Mesothelial cell of epicardium (in vitro differentiated cells): Measurements from ENCODE around the gene HSP90B1. TPM values are rescaled to one million over a fixed set of nuclear protein-coding genes. Genes with fewer than 3 reads are reported as not detected.

Experiments used
- DNase-seq, 2 experiments: peaks; one replicate each; pipeline ENCODE4 v3.0.0; 2021; ENCODE audit warnings: low spot score in 2 of 2; ENCODE audit not compliant: unreplicated experiment in 2 of 2
- H3K27ac Mint-ChIP-seq: 2 replicates; pipeline ENCODE4 v1.8.0; 2021; ENCODE audit warnings: mixed read lengths
- H3K27me3 Mint-ChIP-seq: 2 replicates; pipeline ENCODE4 v1.8.0; 2021; ENCODE audit warnings: low read depth, mixed read lengths
- H3K36me3 Mint-ChIP-seq: 2 replicates; pipeline ENCODE4 v1.8.0; 2021; ENCODE audit warnings: mixed read lengths
- H3K4me1 Mint-ChIP-seq: 2 replicates; pipeline ENCODE4 v1.8.0; 2021; ENCODE audit warnings: mixed read lengths
- H3K4me3 Mint-ChIP-seq: 2 replicates; pipeline ENCODE4 v1.8.0; 2021; ENCODE audit warnings: mild to moderate bottlenecking, moderate library complexity, mixed read lengths
- H3K9me3 Mint-ChIP-seq: 2 replicates; pipeline ENCODE4 v1.8.0; 2021; ENCODE audit warnings: mixed read lengths
- total RNA-seq: library from RNA; stranded (reverse); gene quantifications from 3 replicates; pipeline ENCODE4 v1.2.1, GENCODE V29; 2021
- TF ChIP-seq, protein P1 (sequence below): fragments of 200-600 bp; sonication (generic); IDR thresholded peaks from one replicate; pipeline ENCODE4 v1.5.0; 2021; ENCODE audit warnings: antibody characterized with exemption; ENCODE audit not compliant: unreplicated experiment

The HSP90B1 gene
- total RNA-seq, 1 donor from 2014 or later: 788 TPM

DNA sequence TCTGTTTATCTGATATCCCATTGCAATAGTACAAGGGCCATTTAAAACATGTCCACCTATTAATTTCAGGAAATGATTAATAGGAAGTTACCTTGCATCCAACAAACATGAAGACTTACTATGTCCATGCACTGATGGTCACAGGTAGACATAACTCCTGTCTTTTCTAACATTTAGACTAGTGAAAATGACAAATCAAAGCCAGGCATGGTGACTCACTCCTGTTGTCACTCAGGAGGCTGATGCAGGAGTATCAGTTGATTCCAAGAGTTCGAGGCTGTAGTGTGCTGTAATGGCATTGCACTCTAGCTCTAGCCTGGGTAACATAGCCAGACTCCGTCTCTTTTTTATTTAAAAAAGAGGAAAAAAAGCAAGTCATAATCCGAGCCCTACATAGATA, 14.8 kb downstream of the HSP90B1 start:
- H3K27me3 Mint-ChIP-seq: no peaks in the 10 kb centered on the region
- no peak overlapping the region for H3K4me3 Mint-ChIP-seq
- TF ChIP-seq, protein P1, sequence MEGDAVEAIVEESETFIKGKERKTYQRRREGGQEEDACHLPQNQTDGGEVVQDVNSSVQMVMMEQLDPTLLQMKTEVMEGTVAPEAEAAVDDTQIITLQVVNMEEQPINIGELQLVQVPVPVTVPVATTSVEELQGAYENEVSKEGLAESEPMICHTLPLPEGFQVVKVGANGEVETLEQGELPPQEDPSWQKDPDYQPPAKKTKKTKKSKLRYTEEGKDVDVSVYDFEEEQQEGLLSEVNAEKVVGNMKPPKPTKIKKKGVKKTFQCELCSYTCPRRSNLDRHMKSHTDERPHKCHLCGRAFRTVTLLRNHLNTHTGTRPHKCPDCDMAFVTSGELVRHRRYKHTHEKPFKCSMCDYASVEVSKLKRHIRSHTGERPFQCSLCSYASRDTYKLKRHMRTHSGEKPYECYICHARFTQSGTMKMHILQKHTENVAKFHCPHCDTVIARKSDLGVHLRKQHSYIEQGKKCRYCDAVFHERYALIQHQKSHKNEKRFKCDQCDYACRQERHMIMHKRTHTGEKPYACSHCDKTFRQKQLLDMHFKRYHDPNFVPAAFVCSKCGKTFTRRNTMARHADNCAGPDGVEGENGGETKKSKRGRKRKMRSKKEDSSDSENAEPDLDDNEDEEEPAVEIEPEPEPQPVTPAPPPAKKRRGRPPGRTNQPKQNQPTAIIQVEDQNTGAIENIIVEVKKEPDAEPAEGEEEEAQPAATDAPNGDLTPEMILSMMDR: no peak
- H3K9me3 Mint-ChIP-seq: no peaks in the 10 kb centered on the region
- peaks cover 67% of the 10 kb centered on the region for H3K36me3 Mint-ChIP-seq
- no peaks in the 10 kb centered on the region for H3K4me1 Mint-ChIP-seq
- H3K27ac Mint-ChIP-seq: no peak overlapping the region
- DNase-seq: no peak

DNA sequence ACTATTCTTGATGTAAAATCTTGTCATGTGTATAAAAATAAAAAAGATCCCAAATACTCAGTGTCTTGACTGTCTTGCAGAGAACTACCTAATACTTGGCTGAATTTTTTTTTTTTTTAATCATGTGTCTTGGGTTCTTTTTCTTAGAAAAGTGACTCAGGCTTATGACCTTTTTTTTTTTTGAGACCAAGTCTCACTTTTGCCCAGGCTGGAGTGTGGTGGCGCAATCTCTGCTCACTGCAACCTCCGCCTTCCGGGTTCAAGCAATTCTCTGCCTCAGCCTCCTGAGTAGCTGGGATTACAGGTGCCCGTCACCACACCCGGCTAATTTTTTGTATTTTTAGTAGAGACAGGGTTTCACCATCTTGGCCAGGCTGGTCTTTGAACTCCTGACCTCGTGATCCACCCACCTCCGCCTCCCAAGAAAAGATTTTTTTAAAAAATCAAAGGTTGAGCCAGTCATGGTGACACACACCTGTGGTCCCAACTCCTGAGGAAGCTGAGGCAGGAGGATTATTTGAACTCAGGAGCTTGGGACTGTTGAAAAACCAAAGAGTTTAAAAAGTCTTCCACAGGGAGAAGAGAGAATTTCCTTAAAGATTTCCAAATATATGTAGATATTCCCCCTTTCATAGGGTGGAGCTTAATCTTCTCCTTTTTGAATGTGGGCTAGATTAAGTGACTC, 17.8 kb downstream of the HSP90B1 start:
- Mint-ChIP-seq H3K4me3 (no peak overlapping the region), H3K27ac (peak overlapping the region; percentile 12), H3K36me3 (peaks cover 60% of the 10 kb centered on the region), H3K4me1 (no peaks in the 10 kb centered on the region), H3K27me3 (no peaks in the 10 kb centered on the region), H3K9me3 (no peaks in the 10 kb centered on the region)
- TF ChIP-seq, protein P1: no peak
- no peak for DNase-seq

DNA sequence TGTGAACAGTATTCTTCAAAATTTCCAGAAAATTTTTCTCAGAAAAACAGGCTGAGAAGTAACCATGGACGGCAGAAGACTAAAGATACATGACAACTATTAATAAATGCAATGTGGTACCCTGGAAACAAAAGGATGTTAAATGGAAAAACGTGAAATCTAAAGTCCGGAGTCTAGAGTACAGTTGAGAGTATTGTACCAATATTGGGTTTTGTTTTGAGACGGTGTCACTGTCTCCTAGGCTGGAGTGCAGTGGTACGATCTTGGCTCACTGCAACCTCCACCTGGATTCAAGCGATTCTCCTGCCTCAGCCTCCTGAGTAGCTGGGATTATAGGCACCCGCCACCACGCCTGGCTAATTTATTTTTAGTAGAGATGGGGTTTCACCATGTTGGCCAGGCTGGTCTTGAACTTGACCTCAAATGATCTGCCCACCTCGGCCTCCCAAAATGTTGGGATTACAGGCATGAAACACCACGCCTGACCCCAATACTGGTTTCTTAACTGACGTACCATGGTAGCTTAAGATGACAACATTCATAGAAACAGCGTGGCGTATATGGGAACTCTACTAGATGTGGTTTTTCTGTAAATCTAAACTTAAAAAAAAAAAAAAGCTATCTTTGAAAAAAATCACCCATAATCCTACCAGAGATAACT, 18.7 kb downstream of the HSP90B1 start:
- Mint-ChIP-seq H3K4me1 (no peaks in the 10 kb centered on the region), H3K36me3 (peaks cover 56% of the 10 kb centered on the region), H3K9me3 (no peaks in the 10 kb centered on the region), H3K27me3 (no peaks in the 10 kb centered on the region), H3K4me3 (no peak overlapping the region), H3K27ac (peak overlapping the region; percentile 12)
- DNase-seq: no peak
- TF ChIP-seq, protein P1: no peak

DNA sequence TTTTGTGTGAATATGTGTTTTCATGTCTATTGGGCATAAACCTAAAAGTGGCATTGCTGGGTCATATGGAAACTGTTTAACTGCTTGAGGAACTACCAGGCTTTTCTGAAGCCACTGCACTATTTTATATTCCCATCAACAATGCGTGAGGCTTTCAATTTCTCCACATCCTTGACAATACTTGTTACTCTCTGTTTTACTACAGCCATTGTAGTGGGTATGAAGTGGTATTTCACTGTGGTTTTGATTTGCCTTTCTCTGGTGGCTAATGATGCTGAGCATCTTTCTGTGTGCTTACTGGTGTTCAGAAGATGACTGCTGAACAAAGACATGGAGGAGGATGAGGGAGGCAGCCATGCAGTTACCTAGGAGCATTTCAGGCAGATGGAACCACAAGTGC, 22.3 kb downstream of the HSP90B1 start:
- TF ChIP-seq, protein P1: no peak
- Mint-ChIP-seq H3K4me3 (no peak overlapping the region), H3K9me3 (no peaks in the 10 kb centered on the region), H3K27ac (no peak overlapping the region), H3K27me3 (no peaks in the 10 kb centered on the region), H3K4me1 (peaks cover 18% of the 10 kb centered on the region), H3K36me3 (peaks cover 40% of the 10 kb centered on the region)
- no peak for DNase-seq

DNA sequence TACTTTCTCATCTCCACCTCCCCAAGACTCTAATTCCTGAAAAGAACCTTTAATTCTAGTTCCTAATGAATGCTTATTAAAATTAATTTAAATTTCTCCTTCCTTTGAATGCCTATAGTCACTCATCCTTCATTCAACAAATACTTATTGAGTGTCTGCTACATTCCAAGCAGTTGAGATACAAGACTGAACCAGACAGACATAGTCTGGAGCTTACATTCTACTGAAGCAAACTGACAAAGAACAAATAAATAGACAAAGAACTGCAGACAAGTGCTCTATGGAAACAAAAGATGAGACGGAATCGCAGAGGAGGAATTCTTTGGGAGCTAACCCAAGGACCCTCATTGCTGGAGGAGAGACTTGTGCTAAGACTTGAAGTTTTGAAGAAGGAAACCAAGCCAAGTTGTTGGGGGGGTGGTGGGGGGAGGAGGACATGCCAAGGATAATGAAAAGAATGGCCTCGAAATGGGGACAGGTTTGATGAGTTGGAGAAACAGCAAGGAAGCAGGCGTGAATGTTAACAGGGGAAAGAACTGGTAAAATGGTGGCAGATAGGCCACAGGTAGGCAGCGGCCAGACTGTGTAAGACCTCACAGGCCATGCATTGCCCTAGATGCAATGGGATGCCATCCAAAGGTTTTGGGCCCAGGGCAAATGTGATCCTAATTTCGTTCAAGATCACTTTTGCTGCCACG, 25.8 kb downstream of the HSP90B1 start:
- DNase-seq: no peak
- H3K4me3 Mint-ChIP-seq: peak overlapping the region; percentile 97
- peak overlapping the region; percentile 99 for H3K27ac Mint-ChIP-seq
- no peaks in the 10 kb centered on the region for H3K9me3 Mint-ChIP-seq
- H3K36me3 Mint-ChIP-seq: peaks cover 16% of the 10 kb centered on the region
- peaks cover 22% of the 10 kb centered on the region for H3K4me1 Mint-ChIP-seq
- TF ChIP-seq, protein P1: no peak
- no peaks in the 10 kb centered on the region for H3K27me3 Mint-ChIP-seq
